ENCODE measurements around the gene CHD6.

Gene CHD6

GRCh38 chr20:41359541-41360011 is 258.6 kb downstream of the CHD6 start:
- ChIA-PET POLR2A (ENCODE audit: low non-redundant PET) (interaction anchor here (0.5 kb wide), 1 partner anchor 90 kb away, joined by 3 read pairs; no protein-coding TSS in a partner anchor), CTCF (interaction anchor here (0.6 kb wide), 1 partner anchor 187 kb away, joined by 3 read pairs; no protein-coding TSS in a partner anchor)
- TF ChIP-seq CTCF (conservative IDR thresholded peaks at IDR 0.05; ENCODE audit: low read depth): no peak
- H3K27ac ChIP-seq: peak overlapping the region; percentile 25
- no peak for DNase-seq (ENCODE audit: low spot score)

- TF ChIP-seq CTCF (conservative IDR thresholded peaks at IDR 0.05; ENCODE audit: low read depth): no peak
- no peak overlapping the region for H3K27ac ChIP-seq
- no peak for DNase-seq (ENCODE audit: low spot score)
- CTCF ChIA-PET: interaction anchor here (0.6 to 1.4 kb wide), 4 partner anchors 12 to 284 kb away, joined by 3 to 5 read pairs (median 4); no protein-coding TSS in a partner anchor
- POLR2A ChIA-PET (ENCODE audit: low non-redundant PET): no interaction called here
These were observed 259.5 kb downstream of the CHD6 start for GRCh38 chr20:41358717-41359116.

GRCh38 chr20:41358230-41358629 is 259.9 kb downstream of the CHD6 start:
- POLR2A ChIA-PET (ENCODE audit: low non-redundant PET): no interaction called here
- H3K27ac ChIP-seq: no peak overlapping the region
- CTCF ChIA-PET: interaction anchor here (0.6 to 1.4 kb wide), 6 partner anchors 11 to 285 kb away, joined by 3 to 5 read pairs (median 4); partner anchors contain the start of gene LPIN3
- DNase-seq (ENCODE audit: low spot score): no peak
- no peak for TF ChIP-seq CTCF (conservative IDR thresholded peaks at IDR 0.05; ENCODE audit: low read depth)

- ChIA-PET CTCF (interaction anchor here (0.6 to 1.6 kb wide), 4 partner anchors 17 to 184 kb away, joined by 3 to 5 read pairs (median 4); partner anchors contain the start of gene LPIN3), POLR2A (ENCODE audit: low non-redundant PET) (interaction anchor here (0.6 kb wide), 1 partner anchor 46 kb away, joined by 3 read pairs; no protein-coding TSS in a partner anchor)
- no peak for TF ChIP-seq CTCF (conservative IDR thresholded peaks at IDR 0.05; ENCODE audit: low read depth)
- DNase-seq (ENCODE audit: low spot score): no peak
- H3K27ac ChIP-seq: no peak overlapping the region
These were observed 260.6 kb downstream of the CHD6 start for GRCh38 chr20:41357424-41358163.

GRCh38 chr20:41356951-41357350 is 261.2 kb downstream of the CHD6 start:
- DNase-seq (ENCODE audit: low spot score): no peak
- ChIA-PET CTCF (interaction anchor here (0.5 to 1.6 kb wide), 2 partner anchors 54 to 1927 kb away, joined by 3 to 4 read pairs; no protein-coding TSS in a partner anchor), POLR2A (ENCODE audit: low non-redundant PET) (interaction anchor here (0.6 kb wide), 1 partner anchor 47 kb away, joined by 3 read pairs; no protein-coding TSS in a partner anchor)
- no peak for TF ChIP-seq CTCF (conservative IDR thresholded peaks at IDR 0.05; ENCODE audit: low read depth)
- no peak overlapping the region for H3K27ac ChIP-seq

- ChIA-PET POLR2A (ENCODE audit: low non-redundant PET) (no interaction called here), CTCF (interaction anchor here (0.5 to 1.3 kb wide), 2 partner anchors 14 to 16 kb away, joined by 3 to 5 read pairs; no protein-coding TSS in a partner anchor)
- no peak for DNase-seq (ENCODE audit: low spot score)
- no peak for TF ChIP-seq CTCF (conservative IDR thresholded peaks at IDR 0.05; ENCODE audit: low read depth)
- H3K27ac ChIP-seq: peak overlapping the region; percentile 1; the same call in 1 of the 2 replicates
These were observed 262.5 kb downstream of the CHD6 start for GRCh38 chr20:41355598-41356203.
